Sigmoid colon (tissue), 7 donors: ENCODE data around the gene ELMO2. TPM values are rescaled to one million over a fixed set of nuclear protein-coding genes. Genes with fewer than 3 reads are reported as not detected.

Experiments
- DNase-seq: peaks from one replicate; pipeline ENCODE4 v3.0.0-alpha.2; 2019
- H3K27ac ChIP-seq, 4 donors: fragments of 200-600 bp; sonication (generic); one replicate each; pipeline ENCODE4 v1.5.1; 2016 to 2019; ENCODE audit warnings: mild to moderate bottlenecking in 1 of 4
- H3K27me3 ChIP-seq, 3 donors: fragments of 200-600 bp; sonication (generic); one replicate each; pipeline ENCODE4 v1.5.1; 2019; ENCODE audit warnings: mild to moderate bottlenecking in 1 of 3
- H3K36me3 ChIP-seq, 4 donors: fragments of 200-600 bp; sonication (generic); one replicate each; pipeline ENCODE4 v1.5.1; 2016 to 2019
- H3K4me1 ChIP-seq, 4 donors: fragments of 200-600 bp; sonication (generic); one replicate each; pipeline ENCODE4 v1.5.1; 2017 to 2019
- H3K4me3 ChIP-seq, 4 donors: fragments of 200-600 bp; sonication (generic); one replicate each; pipeline ENCODE4 v1.5.1; 2017 to 2019; ENCODE audit warnings: mild to moderate bottlenecking in 2 of 4, moderate library complexity in 1 of 4
- H3K9me3 ChIP-seq, 4 donors: fragments of 200-600 bp in 3 of 4; sonication (generic) in 3 of 4; one replicate each; pipeline versions ENCODE4 v1.5.1 to v1.6.1; 2013 to 2019
- CTCF ChIP-seq, 4 experiments: fragments of 450-650 bp in 3 of 4; fragments of 200-600 bp in 1 of 4; IDR thresholded peaks; one replicate each; pipeline ENCODE4 v1.5.1; 2016 to 2019; ENCODE audit warnings: antibody characterized with exemption in 4 of 4, mild to moderate bottlenecking in 3 of 4, moderate library complexity in 2 of 4
- EP300 ChIP-seq, 4 donors: sonication (generic); formaldehyde crosslinking; IDR thresholded peaks; one replicate each; pipeline ENCODE4 v1.6.1; 2017; ENCODE audit warnings: antibody characterized with exemption in 4 of 4
- POLR2A ChIP-seq, 2 donors: fragments of 450-650 bp; IDR thresholded peaks; one replicate each; pipeline ENCODE4 v1.6.1; 2016; ENCODE audit warnings: antibody characterized with exemption in 2 of 2, mild to moderate bottlenecking in 2 of 2, moderate library complexity in 2 of 2
- POLR2AphosphoS5 ChIP-seq, 4 donors: sonication (generic); formaldehyde crosslinking; IDR thresholded peaks; one replicate each; pipeline ENCODE4 v1.6.1; 2017; ENCODE audit warnings: antibody characterized with exemption in 4 of 4
- WGBS, 2 donors: extraction: QIAGEN DNeasy Blood & Tissue Kit; methylation state at CpG; one replicate each; pipeline ENCODE4 v1.1.7; 2013; 5-methylcytosine and 5-hydroxymethylcytosine counted together
- intact Hi-C: fragments of 100-400 bp; cut with DNase I; formaldehyde crosslinking; loops from one replicate; pipeline ENCODE4 v1.15.1; 2023
- polyA plus RNA-seq, 3 donors: library from polyadenylated mRNA; stranded (reverse); fragments of 200-250 nt; gene quantifications; one replicate each; pipeline ENCODE4 v1.2.3, GENCODE V29; 2013
- total RNA-seq, 4 donors: library from RNA; depleted of rRNA; stranded (reverse); fragments of >200 nt; gene quantifications; one replicate each; pipeline ENCODE4 v1.1.0, GENCODE V29; 2016
- donor health status: healthy with polysubstance abuse.
- donor health status: Bipolar disorder and iron deficiency.
- donor health status: healthy.

The ELMO2 gene
- total and polyA plus RNA-seq, 7 donors: 13.2 to 52.1 (median 40.3) TPM

GRCh38 chr20:46367967-46368901 is 38.2 kb downstream of the ELMO2 start:
- Histone ChIP-seq H3K4me1 (peaks cover 0 to 15% (median 12%) of the 10 kb centered on the region in 4 donors), H3K27ac (no peak overlapping the region), H3K9me3 (no peaks in the 10 kb centered on the region), H3K27me3 (no peaks in the 10 kb centered on the region), H3K4me3 (no peak overlapping the region), H3K36me3 (peaks cover 35 to 79% (median 51%) of the 10 kb centered on the region in 4 donors)
- intact Hi-C loops: loop anchor here (10.0 kb wide), 1 partner anchor 147 kb away; the partner anchor contains the start of gene ZNF334
- 92 to 96% methylated on average over 6 of the region's 6 CpGs for WGBS, 2 donors
- TF ChIP-seq POLR2AphosphoS5 (IDR thresholded peaks at IDR 0.05) (no peak), CTCF (IDR thresholded peaks at IDR 0.05) (no peak), EP300 (IDR thresholded peaks at IDR 0.05) (no peak)
- DNase-seq: peak; percentile 63

- TF ChIP-seq EP300 (IDR thresholded peaks at IDR 0.05) (no peak), CTCF (IDR thresholded peaks at IDR 0.05) (no peak), POLR2AphosphoS5 (IDR thresholded peaks at IDR 0.05) (no peak), POLR2A (IDR thresholded peaks at IDR 0.05) (no peak)
- peaks cover 28 to 72% (median 41%) of the 10 kb centered on the region in 4 donors for H3K36me3 ChIP-seq
Measured at GRCh38 chr20:46367234-46367633, 39.2 kb downstream of the ELMO2 start.

GRCh38 chr20:46366826-46367225 is 39.6 kb downstream of the ELMO2 start:
- WGBS, 2 donors: 86 to 93% methylated on average over 5 of the region's 5 CpGs
- intact Hi-C loops: loop anchor here (10.0 kb wide), 1 partner anchor 148 kb away; the partner anchor contains the start of gene ZNF334
- Histone ChIP-seq H3K9me3 (no peaks in the 10 kb centered on the region), H3K36me3 (peaks cover 24 to 70% (median 37%) of the 10 kb centered on the region in 4 donors), H3K27me3 (no peaks in the 10 kb centered on the region), H3K27ac (no peak overlapping the region), H3K4me3 (no peak overlapping the region), H3K4me1 (peaks cover 0 to 29% (median 26%) of the 10 kb centered on the region in 4 donors)
- peak; percentile 40 for DNase-seq
- no peak for TF ChIP-seq POLR2A (IDR thresholded peaks at IDR 0.05)
- TF ChIP-seq POLR2AphosphoS5 (IDR thresholded peaks at IDR 0.05): no peak
- no peak for TF ChIP-seq EP300 (IDR thresholded peaks at IDR 0.05)
- no peak for TF ChIP-seq CTCF (IDR thresholded peaks at IDR 0.05)

More at GRCh38 chr20:46367234-46367633, 39.2 kb downstream of the ELMO2 start:
- intact Hi-C loops: loop anchor here (10.0 kb wide), 1 partner anchor 148 kb away; the partner anchor contains the start of gene ZNF334
- Histone ChIP-seq H3K4me3 (no peak overlapping the region), H3K27ac (no peak overlapping the region), H3K4me1 (peaks cover 0 to 25% (median 22%) of the 10 kb centered on the region in 4 donors), H3K27me3 (no peaks in the 10 kb centered on the region), H3K9me3 (no peaks in the 10 kb centered on the region)
- WGBS, 2 donors: 91 to 93% methylated on average over 5 of the region's 5 CpGs
- peak; percentile 46 for DNase-seq

- intact Hi-C loops: loop anchor here (10.0 kb wide), 1 partner anchor 149 kb away; the partner anchor contains the start of gene ZNF334
- no peaks in the 10 kb centered on the region for H3K27me3 ChIP-seq
- H3K27ac ChIP-seq: no peak overlapping the region
- H3K4me3 ChIP-seq: no peak overlapping the region
- WGBS, 2 donors: 88 to 90% methylated on average over 5 of the region's 5 CpGs
- peaks cover 12 to 58% (median 25%) of the 10 kb centered on the region in 4 donors for H3K36me3 ChIP-seq
- peaks cover 0 to 36% (median 31%) of the 10 kb centered on the region in 4 donors for H3K4me1 ChIP-seq
- TF ChIP-seq POLR2A (IDR thresholded peaks at IDR 0.05) (no peak), EP300 (IDR thresholded peaks at IDR 0.05) (no peak), CTCF (IDR thresholded peaks at IDR 0.05) (no peak), POLR2AphosphoS5 (IDR thresholded peaks at IDR 0.05) (no peak)
- peak; percentile 44 for DNase-seq
- H3K9me3 ChIP-seq: no peaks in the 10 kb centered on the region
Measured at GRCh38 chr20:46365487-46366220, 40.8 kb downstream of the ELMO2 start.
